Astrocyte (in vitro differentiated cells and primary cell): ENCODE measurements around the gene TTC12. TPM values are rescaled to one million over a fixed set of nuclear protein-coding genes. Genes with fewer than 3 reads are reported as not detected.

ENCODE experiments used
- DNase-seq: peaks from one replicate; pipeline ENCODE4 v3.0.0-alpha.2; 2010; ENCODE audit warnings: low read depth
- FAIRE-seq: peaks from 2 replicates; lab custom pipeline; 2011; peaks lifted over from hg19 to GRCh38; lab: Jason Lieb, UNC
- H2AFZ ChIP-seq: 2 replicates; pipeline ENCODE4 v1.6.0; 2012; ENCODE audit warnings: low read depth, low read length, inconsistent platforms
- H3K27ac ChIP-seq: 2 replicates; pipeline ENCODE4 v1.5.1; 2011; ENCODE audit warnings: low read depth, low read length, inconsistent platforms
- H3K27me3 ChIP-seq: 2 replicates; pipeline ENCODE4 v1.6.0; 2011; ENCODE audit warnings: low read length, inconsistent platforms; ENCODE audit not compliant: insufficient read depth
- H3K36me3 ChIP-seq: 2 replicates; pipeline ENCODE4 v1.5.1; 2011; ENCODE audit warnings: low read length, inconsistent platforms; ENCODE audit not compliant: insufficient read depth
- H3K4me1 ChIP-seq: 2 replicates; pipeline ENCODE4 v1.5.1; 2011; ENCODE audit warnings: low read length, inconsistent platforms; ENCODE audit not compliant: insufficient read depth
- H3K4me2 ChIP-seq: 2 replicates; pipeline ENCODE4 v1.6.0; 2012; ENCODE audit warnings: low read length, inconsistent platforms
- H3K4me3 ChIP-seq: 2 replicates; pipeline ENCODE4 v1.5.1; 2011; ENCODE audit warnings: low read depth, mild to moderate bottlenecking, low read length, inconsistent platforms; ENCODE audit not compliant: insufficient read depth
- H3K79me2 ChIP-seq: 2 replicates; pipeline ENCODE4 v1.6.0; 2012; ENCODE audit warnings: mild to moderate bottlenecking, low read length, inconsistent platforms; ENCODE audit not compliant: insufficient read depth
- H3K9ac ChIP-seq: 2 replicates; pipeline ENCODE4 v1.6.0; 2012; ENCODE audit warnings: mild to moderate bottlenecking, low read length, inconsistent platforms
- H3K9me3 ChIP-seq: 2 replicates; pipeline ENCODE4 v1.5.1; 2012; ENCODE audit warnings: low read depth, mild to moderate bottlenecking, low read length, inconsistent platforms; ENCODE audit not compliant: insufficient read depth
- H4K20me1 ChIP-seq: 2 replicates; pipeline ENCODE4 v1.6.0; 2012; ENCODE audit warnings: low read length, inconsistent platforms; ENCODE audit not compliant: insufficient read depth
- H3K27ac Mint-ChIP-seq: one replicate; pipeline ENCODE4 v1.8.0; 2021; ENCODE audit warnings: mild to moderate bottlenecking, mixed read lengths; ENCODE audit not compliant: unreplicated experiment
- H3K27me3 Mint-ChIP-seq: one replicate; pipeline ENCODE4 v1.8.0; 2021; ENCODE audit warnings: low read depth, mixed read lengths; ENCODE audit not compliant: unreplicated experiment
- H3K36me3 Mint-ChIP-seq: one replicate; pipeline ENCODE4 v1.8.0; 2021; ENCODE audit warnings: low read depth, mixed read lengths; ENCODE audit not compliant: unreplicated experiment
- H3K4me1 Mint-ChIP-seq: one replicate; pipeline ENCODE4 v1.8.0; 2021; ENCODE audit warnings: low read depth, mixed read lengths; ENCODE audit not compliant: unreplicated experiment
- H3K4me3 Mint-ChIP-seq: one replicate; pipeline ENCODE4 v1.8.0; 2021; ENCODE audit warnings: mild to moderate bottlenecking, moderate library complexity, mixed read lengths; ENCODE audit not compliant: unreplicated experiment
- H3K9me3 Mint-ChIP-seq: one replicate; pipeline ENCODE4 v1.8.0; 2021; ENCODE audit warnings: mild to moderate bottlenecking, mixed read lengths; ENCODE audit not compliant: unreplicated experiment
- EZH2 ChIP-seq: IDR thresholded peaks from 2 replicates; pipeline ENCODE4 v1.6.1; 2012; ENCODE audit warnings: mild to moderate bottlenecking, low read length, inconsistent platforms; ENCODE audit not compliant: insufficient read depth
- total RNA-seq: library from RNA; stranded (reverse); gene quantifications from 2 replicates; pipeline ENCODE4 v1.2.1, GENCODE V29; 2021
- TF ChIP-seq, protein P1 (sequence below): IDR thresholded peaks from 2 replicates; pipeline ENCODE4 v1.5.1; 2011; ENCODE audit warnings: low read depth, mild to moderate bottlenecking, inconsistent platforms, low read length, moderate library complexity; ENCODE audit not compliant: insufficient read depth

TTC12 gene
- total RNA-seq, 1 donor from 2014 or later = 9.4 TPM

GRCh38 chr11:113315811-113316210, 1.4 kb downstream of the TTC12 start:
- no peak overlapping the region for H2AFZ ChIP-seq
- peaks cover 12% of the 10 kb centered on the region for H3K4me1 ChIP-seq
- H3K4me2 ChIP-seq = peak overlapping the region; percentile 93
- Mint-ChIP-seq H3K4me1 (peaks cover 11% of the 10 kb centered on the region), H3K27me3 (no peaks in the 10 kb centered on the region), H3K4me3 (peak overlapping the region; percentile 87), H3K36me3 (peaks cover 6% of the 10 kb centered on the region), H3K27ac (no peak overlapping the region), H3K9me3 (no peaks in the 10 kb centered on the region)
- no peaks in the 10 kb centered on the region for H3K27me3 ChIP-seq
- FAIRE-seq (no peak), DNase-seq (no peak)
- H3K36me3 ChIP-seq = no peaks in the 10 kb centered on the region
- no peak overlapping the region for H3K27ac ChIP-seq
- H3K9me3 ChIP-seq = no peaks in the 10 kb centered on the region
- no peak for TF ChIP-seq EZH2
- TF ChIP-seq, protein P1, sequence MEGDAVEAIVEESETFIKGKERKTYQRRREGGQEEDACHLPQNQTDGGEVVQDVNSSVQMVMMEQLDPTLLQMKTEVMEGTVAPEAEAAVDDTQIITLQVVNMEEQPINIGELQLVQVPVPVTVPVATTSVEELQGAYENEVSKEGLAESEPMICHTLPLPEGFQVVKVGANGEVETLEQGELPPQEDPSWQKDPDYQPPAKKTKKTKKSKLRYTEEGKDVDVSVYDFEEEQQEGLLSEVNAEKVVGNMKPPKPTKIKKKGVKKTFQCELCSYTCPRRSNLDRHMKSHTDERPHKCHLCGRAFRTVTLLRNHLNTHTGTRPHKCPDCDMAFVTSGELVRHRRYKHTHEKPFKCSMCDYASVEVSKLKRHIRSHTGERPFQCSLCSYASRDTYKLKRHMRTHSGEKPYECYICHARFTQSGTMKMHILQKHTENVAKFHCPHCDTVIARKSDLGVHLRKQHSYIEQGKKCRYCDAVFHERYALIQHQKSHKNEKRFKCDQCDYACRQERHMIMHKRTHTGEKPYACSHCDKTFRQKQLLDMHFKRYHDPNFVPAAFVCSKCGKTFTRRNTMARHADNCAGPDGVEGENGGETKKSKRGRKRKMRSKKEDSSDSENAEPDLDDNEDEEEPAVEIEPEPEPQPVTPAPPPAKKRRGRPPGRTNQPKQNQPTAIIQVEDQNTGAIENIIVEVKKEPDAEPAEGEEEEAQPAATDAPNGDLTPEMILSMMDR = no peak
- H3K9ac ChIP-seq = peak overlapping the region; percentile 82
- no peaks in the 10 kb centered on the region for H4K20me1 ChIP-seq
- no peak overlapping the region for H3K4me3 ChIP-seq
- peaks cover 5% of the 10 kb centered on the region for H3K79me2 ChIP-seq

GRCh38 chr11:113316256-113316655, 1.9 kb downstream of the TTC12 start:
- Mint-ChIP-seq H3K4me1 (peaks cover 9% of the 10 kb centered on the region), H3K36me3 (peaks cover 8% of the 10 kb centered on the region)
- no peak for FAIRE-seq

GRCh38 chr11:113317339-113317738, 3.0 kb downstream of the TTC12 start:
- DNase-seq (no peak), FAIRE-seq (no peak)
- Histone ChIP-seq H3K79me2 (peaks cover 5% of the 10 kb centered on the region), H3K27ac (no peak overlapping the region), H3K9me3 (no peaks in the 10 kb centered on the region), H3K4me1 (peaks cover 9% of the 10 kb centered on the region), H4K20me1 (no peaks in the 10 kb centered on the region), H3K36me3 (no peaks in the 10 kb centered on the region), H3K9ac (no peak overlapping the region), H2AFZ (no peak overlapping the region), H3K4me3 (no peak overlapping the region), H3K4me2 (no peak overlapping the region), H3K27me3 (no peaks in the 10 kb centered on the region)
- Mint-ChIP-seq H3K27ac (no peak overlapping the region), H3K9me3 (no peaks in the 10 kb centered on the region), H3K4me3 (no peak overlapping the region), H3K4me1 (peaks cover 2% of the 10 kb centered on the region), H3K27me3 (no peaks in the 10 kb centered on the region), H3K36me3 (peaks cover 8% of the 10 kb centered on the region)
- no peak for TF ChIP-seq EZH2
- TF ChIP-seq, protein P1 = no peak

More at GRCh38 chr11:113316256-113316655, 1.9 kb downstream of the TTC12 start:
- Histone ChIP-seq H4K20me1 (no peaks in the 10 kb centered on the region), H3K79me2 (peaks cover 5% of the 10 kb centered on the region), H3K27me3 (no peaks in the 10 kb centered on the region), H3K36me3 (no peaks in the 10 kb centered on the region), H2AFZ (no peak overlapping the region), H3K4me3 (no peak overlapping the region), H3K27ac (no peak overlapping the region), H3K9me3 (no peaks in the 10 kb centered on the region), H3K4me1 (peaks cover 12% of the 10 kb centered on the region), H3K9ac (no peak overlapping the region), H3K4me2 (no peak overlapping the region)
- no peak for DNase-seq
- Mint-ChIP-seq H3K4me3 (no peak overlapping the region), H3K27me3 (no peaks in the 10 kb centered on the region), H3K9me3 (no peaks in the 10 kb centered on the region), H3K27ac (no peak overlapping the region)
- TF ChIP-seq EZH2 = no peak
- TF ChIP-seq, protein P1 = no peak
